Brain pericyte (primary cell): ENCODE data around the gene LYRM4.

Experiments
- DNase-seq: peaks from one replicate; pipeline ENCODE4 v3.0.0-alpha.2; 2012; ENCODE audit warnings: low read depth, low spot score

Gene LYRM4

GRCh38 chr6:5246141-5247097, 14.3 kb downstream of the LYRM4 start:
- DNase-seq = no peak

GRCh38 chr6:5243069-5243468, 17.7 kb downstream of the LYRM4 start:
- no peak for DNase-seq

- no peak for DNase-seq
Observed at GRCh38 chr6:5241252-5241651, 19.5 kb downstream of the LYRM4 start.

GRCh38 chr6:5238336-5238735, 22.4 kb downstream of the LYRM4 start:
- no peak for DNase-seq

GRCh38 chr6:5237805-5238204, 22.9 kb downstream of the LYRM4 start:
- no peak for DNase-seq

- no peak for DNase-seq
Observed at GRCh38 chr6:5235830-5236229, 24.9 kb downstream of the LYRM4 start.

GRCh38 chr6:5234874-5235273, 25.9 kb downstream of the LYRM4 start:
- DNase-seq = no peak

- DNase-seq = no peak
Observed at GRCh38 chr6:5231289-5231688, 29.5 kb downstream of the LYRM4 start.

- DNase-seq = no peak
Observed at GRCh38 chr6:5230081-5230480, 30.7 kb downstream of the LYRM4 start.

GRCh38 chr6:5229356-5229755, 31.4 kb downstream of the LYRM4 start:
- no peak for DNase-seq

- DNase-seq = no peak
Observed at GRCh38 chr6:5223309-5223708, 37.4 kb downstream of the LYRM4 start.

GRCh38 chr6:5220443-5220842, 40.3 kb downstream of the LYRM4 start:
- DNase-seq = no peak

GRCh38 chr6:5219011-5219691, 41.6 kb downstream of the LYRM4 start:
- no peak for DNase-seq

GRCh38 chr6:5217356-5217755, 43.4 kb downstream of the LYRM4 start:
- DNase-seq = no peak

- no peak for DNase-seq
Observed at GRCh38 chr6:5215799-5216198, 45.0 kb downstream of the LYRM4 start.

- no peak for DNase-seq
Observed at GRCh38 chr6:5215159-5215558, 45.6 kb downstream of the LYRM4 start.

GRCh38 chr6:5214570-5215052, 46.1 kb downstream of the LYRM4 start:
- DNase-seq = no peak

GRCh38 chr6:5213836-5214235, 46.9 kb downstream of the LYRM4 start:
- DNase-seq = no peak

GRCh38 chr6:5211492-5211891, 49.3 kb downstream of the LYRM4 start:
- no peak for DNase-seq

GRCh38 chr6:5208471-5208971, 52.2 kb downstream of the LYRM4 start:
- no peak for DNase-seq

GRCh38 chr6:5208057-5208456, 52.7 kb downstream of the LYRM4 start:
- DNase-seq = no peak

- no peak for DNase-seq
Observed at GRCh38 chr6:5206920-5207561, 53.7 kb downstream of the LYRM4 start.
